H1 (cell line): ENCODE measurements around the gene SYT13. TPM values are rescaled to one million over a fixed set of nuclear protein-coding genes. Genes with fewer than 3 reads are reported as not detected.

Source experiments
- CTCF ChIA-PET: fragments of 300-600 bp; sonication (Branson Sonifier 250); formaldehyde crosslinking; loops from one replicate; lab custom pipeline; 2021; ENCODE audit not compliant: partially characterized antibody; lab: Charles Lee
- POLR2A ChIA-PET: fragments of 300-600 bp; sonication (Branson Sonifier 250); formaldehyde crosslinking; loops from one replicate; lab custom pipeline; 2021; ENCODE audit warnings: inconsistent platforms; ENCODE audit not compliant: partially characterized antibody; lab: Charles Lee
- DNase-seq, 2 experiments: peaks; one replicate each; pipeline versions ENCODE4 v3.0.0 to v3.0.0-alpha.2; 2010 to 2022; ENCODE audit warnings: low spot score in 2 of 2, low read depth in 1 of 2, mixed read lengths in 1 of 2
- FAIRE-seq: peaks from 2 replicates; lab custom pipeline; 2011; peaks lifted over from hg19 to GRCh38; lab: Jason Lieb, UNC
- H2AFZ ChIP-seq: 2 replicates; pipeline ENCODE4 v1.8.1; 2012; ENCODE audit warnings: low read length, inconsistent platforms
- H2AK5ac ChIP-seq: 2 replicates; pipeline ENCODE4 v1.6.1; 2013; ENCODE audit warnings: low read depth, low read length
- H2BK120ac ChIP-seq: replicated peaks from 2 replicates; pipeline ENCODE3; 2013; ENCODE audit warnings: low read depth, low read length, inconsistent platforms
- H2BK12ac ChIP-seq: 2 replicates; pipeline ENCODE4 v1.6.1; 2013; ENCODE audit warnings: low read depth, low read length
- H2BK15ac ChIP-seq: 2 replicates; pipeline ENCODE4 v1.6.1; 2013; ENCODE audit warnings: low read length
- H2BK20ac ChIP-seq: 2 replicates; pipeline ENCODE4 v1.6.1; 2013; ENCODE audit warnings: low read length
- H2BK5ac ChIP-seq: 2 replicates; pipeline ENCODE4 v1.6.1; 2013; ENCODE audit warnings: low read depth, low read length
- H3K14ac ChIP-seq: 2 replicates; pipeline ENCODE4 v1.6.1; 2013; ENCODE audit warnings: inconsistent platforms; ENCODE audit not compliant: insufficient read length
- H3K18ac ChIP-seq: 2 replicates; pipeline ENCODE4 v1.6.1; 2013; ENCODE audit warnings: low read length; ENCODE audit errors: extremely low read depth
- H3K23ac ChIP-seq: 2 replicates; pipeline ENCODE4 v1.6.1; 2013; ENCODE audit warnings: inconsistent platforms; ENCODE audit not compliant: insufficient read length
- H3K23me2 ChIP-seq: 2 replicates; pipeline ENCODE4 v1.6.1; 2013; ENCODE audit warnings: low read depth, low read length
- H3K27ac ChIP-seq: 2 replicates; pipeline ENCODE4 v1.6.1; 2011; ENCODE audit warnings: low read depth, low read length, inconsistent platforms
- H3K27me3 ChIP-seq, 4 experiments: replicated peaks in 1 of 4; 1 replicate in 1 of 4; 2 replicates in 3 of 4; pipeline versions ENCODE4 v1.6.1 to v1.8.1; 2011 to 2013; ENCODE audit warnings: low read length in 3 of 4, mild to moderate bottlenecking in 3 of 4, inconsistent platforms in 2 of 4, mixed read lengths in 2 of 4, moderate library complexity in 1 of 4; ENCODE audit not compliant: control insufficient read depth in 3 of 4, insufficient read depth in 3 of 4; ENCODE audit errors: extremely low read depth in 1 of 4
- H3K36me3 ChIP-seq, 4 experiments: 2 replicates each; pipeline versions ENCODE4 v1.6.1 to v1.8.1; 2011 to 2013; ENCODE audit warnings: mild to moderate bottlenecking in 4 of 4, low read length in 3 of 4, moderate library complexity in 2 of 4, control low read depth in 1 of 4, inconsistent platforms in 1 of 4; ENCODE audit not compliant: insufficient read depth in 4 of 4, control insufficient read depth in 2 of 4
- H3K4ac ChIP-seq: replicated peaks from 2 replicates; pipeline ENCODE3; 2013; ENCODE audit warnings: low read length, low read depth, mixed read lengths, inconsistent platforms; ENCODE audit not compliant: insufficient read length
- H3K4me1 ChIP-seq, 4 experiments: replicated peaks in 1 of 4; 1 replicate in 1 of 4; 2 replicates in 3 of 4; pipeline versions ENCODE4 v1.6.1 to v1.8.1; 2011 to 2013; ENCODE audit warnings: low read length in 3 of 4, inconsistent platforms in 2 of 4, mixed read lengths in 1 of 4; ENCODE audit not compliant: insufficient read depth in 4 of 4, control insufficient read depth in 3 of 4
- H3K4me2 ChIP-seq, 2 experiments: 2 replicates each; pipeline versions ENCODE4 v1.6.1 to v1.8.1; 2011 to 2013; ENCODE audit warnings: low read depth in 2 of 2, low read length in 2 of 2, control low read depth in 1 of 2, inconsistent platforms in 1 of 2, mild to moderate bottlenecking in 1 of 2; ENCODE audit not compliant: insufficient read depth in 1 of 2
- H3K4me3 ChIP-seq, 4 experiments: fragments of 200-600, 300-600 bp in 1 of 4; sonication (generic), shearing (Covaris generic), sonication (Bioruptor Twin) in 1 of 4; 2 replicates each; pipeline versions ENCODE4 v1.5.1 to v1.8.1; 2011 to 2016; ENCODE audit warnings: low read length in 4 of 4, low read depth in 3 of 4, control low read depth in 2 of 4, inconsistent platforms in 2 of 4, mild to moderate bottlenecking in 2 of 4, mixed read lengths in 1 of 4, moderate library complexity in 1 of 4; ENCODE audit not compliant: insufficient read depth in 2 of 4; ENCODE audit errors: extremely low read depth in 1 of 4
- H3K56ac ChIP-seq: replicated peaks from 2 replicates; pipeline ENCODE3; 2013; ENCODE audit warnings: low read depth, mild to moderate bottlenecking, mixed read lengths, low read length, inconsistent platforms; ENCODE audit not compliant: insufficient read length
- H3K79me1 ChIP-seq: 2 replicates; pipeline ENCODE4 v1.6.1; 2013; ENCODE audit warnings: low read depth, low read length, control low read depth
- H3K79me2 ChIP-seq, 2 experiments: 2 replicates each; pipeline versions ENCODE4 v1.6.1 to v1.8.1; 2012 to 2013; ENCODE audit warnings: low read length in 2 of 2, mild to moderate bottlenecking in 2 of 2, inconsistent platforms in 1 of 2; ENCODE audit not compliant: insufficient read depth in 2 of 2, control insufficient read depth in 1 of 2
- H3K9ac ChIP-seq, 4 experiments: replicated peaks in 1 of 4; 1 replicate in 1 of 4; 2 replicates in 3 of 4; pipeline versions ENCODE4 v1.6.1 to v1.8.1; 2011 to 2013; ENCODE audit warnings: low read depth in 3 of 4, low read length in 3 of 4, control low read depth in 2 of 4, mild to moderate bottlenecking in 2 of 4, moderate library complexity in 2 of 4, inconsistent platforms in 1 of 4; ENCODE audit errors: extremely low read depth in 1 of 4
- H3K9me3 ChIP-seq, 2 experiments: 2 replicates each; pipeline versions ENCODE4 v1.6.1 to v1.8.1; 2012 to 2013; ENCODE audit warnings: mild to moderate bottlenecking in 2 of 2, moderate library complexity in 2 of 2, control low read depth in 1 of 2, inconsistent platforms in 1 of 2, low read depth in 1 of 2, low read length in 1 of 2, mixed read lengths in 1 of 2; ENCODE audit not compliant: insufficient read depth in 2 of 2
- H4K20me1 ChIP-seq, 2 experiments: replicated peaks in 1 of 2; 2 replicates each; pipeline versions ENCODE3 to v1.8.1; 2011 to 2013; ENCODE audit warnings: inconsistent platforms in 2 of 2, low read length in 2 of 2, mild to moderate bottlenecking in 1 of 2; ENCODE audit not compliant: insufficient read depth in 2 of 2, control insufficient read depth in 1 of 2
- H4K5ac ChIP-seq: 2 replicates; pipeline ENCODE4 v1.6.1; 2013; ENCODE audit warnings: low read length, low read depth, mixed read lengths, inconsistent platforms; ENCODE audit not compliant: insufficient read length
- H4K8ac ChIP-seq: 2 replicates; pipeline ENCODE4 v1.8.0; 2013; ENCODE audit warnings: mild to moderate bottlenecking, moderate library complexity, low read length, inconsistent platforms; ENCODE audit not compliant: insufficient read depth; ENCODE audit errors: extremely low read depth
- H4K91ac ChIP-seq: replicated peaks from 2 replicates; pipeline ENCODE3; 2013; ENCODE audit warnings: low read length, mixed read lengths, inconsistent platforms; ENCODE audit not compliant: insufficient read length
- BRCA1 ChIP-seq: IDR thresholded peaks from 2 replicates; pipeline ENCODE4 v1.6.1; 2012; ENCODE audit warnings: low read depth, low read length, improper control_type of control experiment
- EGR1 ChIP-seq: IDR thresholded peaks from 2 replicates; pipeline ENCODE4 v1.6.1; 2011; ENCODE audit warnings: low read depth, low read length, borderline replicate concordance
- EP300 ChIP-seq, 2 experiments: IDR thresholded peaks; 1 replicate in 1 of 2; 2 replicates in 1 of 2; pipeline ENCODE4 v1.6.1; 2011 to 2012; ENCODE audit warnings: low read depth in 2 of 2, low read length in 2 of 2, mild to moderate bottlenecking in 2 of 2, borderline replicate concordance in 1 of 2, inconsistent platforms in 1 of 2, moderate library complexity in 1 of 2
- GTF2F1 ChIP-seq: IDR thresholded peaks from 2 replicates; pipeline ENCODE4 v1.6.1; 2012; ENCODE audit warnings: low read depth, low read length, improper control_type of control experiment, borderline replicate concordance
- KDM5A ChIP-seq: fragments of 200-600 bp; IDR thresholded peaks from 2 replicates; pipeline ENCODE4 v1.7.1; 2012; ENCODE audit warnings: mild to moderate bottlenecking, low read length, inconsistent platforms, mixed read lengths
- MAFK ChIP-seq: IDR thresholded peaks from 2 replicates; pipeline ENCODE4 v1.6.1; 2012; ENCODE audit warnings: low read depth, mild to moderate bottlenecking, improper control_type of control experiment, low read length
- NRF1 ChIP-seq: IDR thresholded peaks from 2 replicates; pipeline ENCODE4 v1.6.1; 2011; ENCODE audit warnings: mild to moderate bottlenecking, low read depth, low read length, improper control_type of control experiment
- PHF8 ChIP-seq: fragments of 200-600 bp; sonication (generic); conservative IDR thresholded peaks from 2 replicates; pipeline ENCODE4 v1.7.1; 2012; ENCODE audit warnings: low read depth, mild to moderate bottlenecking, inconsistent platforms, low read length, moderate library complexity
- POLR2A ChIP-seq, 2 experiments: IDR thresholded peaks; 1 replicate in 1 of 2; 2 replicates in 1 of 2; pipeline ENCODE4 v1.6.1; 2011; ENCODE audit warnings: low read depth in 2 of 2, low read length in 2 of 2, mild to moderate bottlenecking in 2 of 2; ENCODE audit errors: control extremely low read depth in 1 of 2
- POLR2AphosphoS5 ChIP-seq: IDR thresholded peaks from 2 replicates; pipeline ENCODE4 v1.6.1; 2011; ENCODE audit warnings: low read depth, low read length
- SP2 ChIP-seq: IDR thresholded peaks from 2 replicates; pipeline ENCODE4 v1.6.1; 2012; ENCODE audit warnings: mild to moderate bottlenecking, low read length, inconsistent platforms
- SRF ChIP-seq: IDR thresholded peaks from 2 replicates; pipeline ENCODE4 v1.6.1; 2011; ENCODE audit warnings: mild to moderate bottlenecking, low read depth, low read length, moderate library complexity
- TAF7 ChIP-seq: optimal IDR thresholded peaks from 2 replicates; pipeline ENCODE3; 2011; ENCODE audit warnings: low read depth, mild to moderate bottlenecking, inconsistent platforms, low read length, moderate library complexity, borderline replicate concordance
- USF2 ChIP-seq: IDR thresholded peaks from 2 replicates; pipeline ENCODE4 v1.6.1; 2011; ENCODE audit warnings: low read length, improper control_type of control experiment
- WGBS, 2 experiments: shearing (Covaris generic) in 1 of 2; methylation state at CpG; one replicate each; pipeline versions ENCODE4 v1.1.6 to v1.1.7; 2013 to 2015; ENCODE audit warnings: low lambda C conversion rate in 2 of 2, mixed read lengths in 2 of 2, inconsistent platforms in 1 of 2, low coverage in 1 of 2, missing lambda C conversion rate in 1 of 2; ENCODE audit not compliant: insufficient replicate concordance in 2 of 2, insufficient coverage in 1 of 2, insufficient read length in 1 of 2; ENCODE audit errors: extremely low coverage in 1 of 2, missing lambda C conversion rate in 1 of 2; 5-methylcytosine and 5-hydroxymethylcytosine counted together
- polyA plus RNA-seq, 7 experiments: library from polyadenylated mRNA; depleted of rRNA in 3 of 7; stranded (reverse) in 5 of 7; unstranded in 2 of 7; fragments of >200 nt in 5 of 7; fragments of 200-250 nt in 2 of 7; gene quantifications; 1 replicate in 5 of 7; 2 replicates in 1 of 7; 4 replicates in 1 of 7; pipeline versions ENCODE4 v1.2.1 to v1.2.3, GENCODE V29; 2011 to 2013; ENCODE audit warnings: missing spikeins in 2 of 7, mixed read lengths in 2 of 7
- total RNA-seq: library from RNA; stranded (reverse); fragmentation: NEBNext Ultra II Directional; extraction: Animal tissue kit (Norgen Biotek cat#: 25700); gene quantifications from 2 replicates; pipeline ENCODE4 v1.2.1, GENCODE V29; 2021

Gene SYT13
- total and polyA plus RNA-seq, 2 of the 8 experiments (the other 6 are each of a cell fraction or from before 2014, with no cell fraction given): 4.8 to 13.2 TPM

DNA sequence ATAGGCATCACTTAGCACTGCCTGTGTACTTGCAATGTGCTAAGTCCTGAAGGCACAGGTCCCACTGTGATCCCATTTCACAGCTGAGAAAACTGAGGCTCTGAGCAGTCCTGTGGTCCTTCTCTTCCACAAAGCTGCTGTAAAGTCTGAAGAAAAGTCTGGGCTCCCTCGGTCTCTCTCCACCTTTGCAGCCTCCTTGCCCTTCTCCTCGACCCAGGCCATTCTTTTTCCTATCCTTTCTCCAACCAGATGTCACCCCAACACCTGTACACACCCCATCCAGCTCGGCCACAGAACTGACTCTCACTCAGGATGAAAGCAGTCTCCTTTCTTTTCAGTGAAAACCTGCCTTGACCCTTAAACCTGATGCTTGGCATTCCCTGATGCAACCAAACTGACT, 42.6 kb upstream of the SYT13 start:
- H3K4me1 ChIP-seq: no peaks in the 10 kb centered on the region
- no peak overlapping the region for H2AFZ ChIP-seq
- CTCF ChIA-PET: interaction anchor here (0.7 to 2.5 kb wide), 11 partner anchors 10 to 218 kb away, joined by 3 to 13 read pairs (median 4); no protein-coding TSS in a partner anchor
- no peak overlapping the region for H3K4me2 ChIP-seq
- no peak overlapping the region for H2BK20ac ChIP-seq
- H2BK5ac ChIP-seq: no peak overlapping the region
- H3K4ac ChIP-seq: no peak overlapping the region
- H3K23me2 ChIP-seq: no peaks in the 10 kb centered on the region
- peaks cover 0 to under 1% (median 0%) of the 10 kb centered on the region in 4 experiments; a peak in 1 of 7 replicates for H3K27me3 ChIP-seq
- no peaks in the 10 kb centered on the region for H4K20me1 ChIP-seq
- POLR2A ChIA-PET: interaction anchor here (1.1 kb wide), 1 partner anchor 398 kb away, joined by 3 read pairs; no protein-coding TSS in a partner anchor
- no peak overlapping the region for H4K8ac ChIP-seq
- no peak overlapping the region for H2BK15ac ChIP-seq
- H3K4me3 ChIP-seq: no peak overlapping the region
- no peak overlapping the region for H2BK120ac ChIP-seq
- no peak for FAIRE-seq
- WGBS, 2 experiments: 81% methylated on average over 3 of the region's 3 CpGs; no CpG with 5 or more reads in 1 of the 2 experiments
- DNase-seq: no peak
- H4K5ac ChIP-seq: no peak overlapping the region
- no peaks in the 10 kb centered on the region; a peak in 1 of 4 replicates for H3K9me3 ChIP-seq
- no peak overlapping the region for H4K91ac ChIP-seq
- H3K79me1 ChIP-seq: no peaks in the 10 kb centered on the region
- no peak overlapping the region for H3K9ac ChIP-seq
- H3K36me3 ChIP-seq: no peaks in the 10 kb centered on the region
- H3K56ac ChIP-seq: no peak overlapping the region
- H3K79me2 ChIP-seq: no peaks in the 10 kb centered on the region
- no peak overlapping the region for H3K14ac ChIP-seq
- no peak overlapping the region for H2BK12ac ChIP-seq
- H2AK5ac ChIP-seq: no peak overlapping the region
- no peak overlapping the region for H3K23ac ChIP-seq
- no peak overlapping the region for H3K18ac ChIP-seq
- H3K27ac ChIP-seq: no peak overlapping the region
- no peak for TF ChIP-seq MAFK
- no peak for TF ChIP-seq EGR1
- TF ChIP-seq SRF: no peak
- TF ChIP-seq KDM5A: no peak
- no peak for TF ChIP-seq EP300 (IDR thresholded peaks at IDR 0.05; ENCODE audit: borderline replicate concordance in 1 of 2, low read depth in 2 of 2, low read length in 2 of 2)
- TF ChIP-seq NRF1: no peak
- TF ChIP-seq PHF8: no peak
- no peak for TF ChIP-seq SP2
- no peak for TF ChIP-seq USF2
- TF ChIP-seq BRCA1: no peak
- TF ChIP-seq TAF7: no peak
- TF ChIP-seq POLR2A (IDR thresholded peaks at IDR 0.05; ENCODE audit: control extremely low read depth in 1 of 2, low read depth in 2 of 2, low read length in 2 of 2): no peak
- TF ChIP-seq POLR2AphosphoS5: no peak
- no peak for TF ChIP-seq GTF2F1
